Stimulated activated CD4-positive, alpha-beta T cell treated with anti-CD3 and anti-CD28 coated beads, TNF-alpha, amount 100 ng/mL, for 48 hours (primary cell): Measurements from ENCODE around the gene BTRC.

Source experiments
- DNase-seq, 3 donors: peaks; one replicate each; pipeline ENCODE4 v3.0.0-alpha.2; 2020; ENCODE audit warnings: low read depth in 3 of 3

The BTRC gene

GRCh38 chr10:101444058-101444898 is 90.3 kb downstream of the BTRC start:
- no peak for DNase-seq

GRCh38 chr10:101446071-101446470 is 92.1 kb downstream of the BTRC start:
- DNase-seq: no peak

GRCh38 chr10:101446947-101447346 is 93.0 kb downstream of the BTRC start:
- DNase-seq: no peak

- no peak for DNase-seq
Observed at GRCh38 chr10:101447477-101447876, 93.5 kb downstream of the BTRC start.

GRCh38 chr10:101450277-101451080 is 96.5 kb downstream of the BTRC start:
- no peak for DNase-seq

- DNase-seq: no peak
Observed at GRCh38 chr10:101451261-101451660, 97.3 kb downstream of the BTRC start.

GRCh38 chr10:101451667-101452069 is 97.7 kb downstream of the BTRC start:
- DNase-seq: no peak

GRCh38 chr10:101452176-101452575 is 98.2 kb downstream of the BTRC start:
- no peak for DNase-seq

GRCh38 chr10:101452593-101452992 is 98.6 kb downstream of the BTRC start:
- DNase-seq: no peak

GRCh38 chr10:101453318-101453717 is 99.4 kb downstream of the BTRC start:
- no peak for DNase-seq

GRCh38 chr10:101453791-101454718 is 100.1 kb downstream of the BTRC start:
- no peak for DNase-seq

- DNase-seq: no peak
Observed at GRCh38 chr10:101458869-101459268, 104.9 kb downstream of the BTRC start.

GRCh38 chr10:101464082-101464481 is 110.1 kb downstream of the BTRC start:
- no peak for DNase-seq

- DNase-seq: no peak
Observed at GRCh38 chr10:101464599-101464998, 110.6 kb downstream of the BTRC start.

GRCh38 chr10:101466016-101466912 is 112.3 kb downstream of the BTRC start:
- no peak for DNase-seq

- no peak for DNase-seq
Observed at GRCh38 chr10:101467286-101467770, 113.4 kb downstream of the BTRC start.

- DNase-seq: no peak
Observed at GRCh38 chr10:101468159-101468558, 114.2 kb downstream of the BTRC start.

- no peak for DNase-seq
Observed at GRCh38 chr10:101476383-101476782, 122.4 kb downstream of the BTRC start.

GRCh38 chr10:101478956-101479355 is 125.0 kb downstream of the BTRC start:
- DNase-seq: no peak

GRCh38 chr10:101481256-101481655 is 127.3 kb downstream of the BTRC start:
- DNase-seq: no peak

- DNase-seq: no peak
Observed at GRCh38 chr10:101482568-101482967, 128.6 kb downstream of the BTRC start.
